ENCODE measurements around the gene CTIF.

DNA sequence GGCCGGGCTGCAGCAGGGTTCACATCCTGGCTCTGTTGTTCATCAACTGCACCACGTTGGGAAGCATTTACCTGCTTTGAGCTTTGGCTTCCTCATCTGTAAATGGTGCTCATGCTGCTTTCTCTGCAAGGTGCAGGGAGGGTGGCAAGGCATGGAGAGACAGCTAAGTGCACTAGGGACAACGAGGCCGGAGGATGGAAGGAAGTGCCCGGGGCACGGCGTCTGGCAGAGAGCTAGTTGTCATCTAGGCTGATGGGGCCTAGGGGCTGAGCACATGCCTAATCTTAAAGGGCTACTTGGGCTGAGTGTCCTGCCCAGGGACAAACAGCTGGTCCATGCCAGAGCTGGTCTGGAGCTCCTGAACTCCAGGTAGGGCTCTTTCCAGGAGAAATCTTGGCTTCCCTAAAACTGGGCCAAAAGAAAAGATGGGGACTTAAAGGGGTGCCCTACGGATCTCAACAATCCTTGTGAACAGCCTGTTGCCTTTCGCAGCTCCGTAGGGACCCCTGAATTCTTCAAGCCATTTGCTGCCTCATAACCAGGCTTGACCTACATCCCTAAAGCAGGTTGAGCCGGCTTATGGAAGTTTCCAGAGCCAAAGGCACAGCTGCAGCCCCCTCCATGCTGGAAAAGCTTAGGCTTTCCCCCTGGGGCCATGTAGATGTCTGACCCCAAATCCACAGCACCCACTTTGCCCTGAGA is 281.1 kb downstream of the CTIF start:
- TF ChIP-seq, protein P1, sequence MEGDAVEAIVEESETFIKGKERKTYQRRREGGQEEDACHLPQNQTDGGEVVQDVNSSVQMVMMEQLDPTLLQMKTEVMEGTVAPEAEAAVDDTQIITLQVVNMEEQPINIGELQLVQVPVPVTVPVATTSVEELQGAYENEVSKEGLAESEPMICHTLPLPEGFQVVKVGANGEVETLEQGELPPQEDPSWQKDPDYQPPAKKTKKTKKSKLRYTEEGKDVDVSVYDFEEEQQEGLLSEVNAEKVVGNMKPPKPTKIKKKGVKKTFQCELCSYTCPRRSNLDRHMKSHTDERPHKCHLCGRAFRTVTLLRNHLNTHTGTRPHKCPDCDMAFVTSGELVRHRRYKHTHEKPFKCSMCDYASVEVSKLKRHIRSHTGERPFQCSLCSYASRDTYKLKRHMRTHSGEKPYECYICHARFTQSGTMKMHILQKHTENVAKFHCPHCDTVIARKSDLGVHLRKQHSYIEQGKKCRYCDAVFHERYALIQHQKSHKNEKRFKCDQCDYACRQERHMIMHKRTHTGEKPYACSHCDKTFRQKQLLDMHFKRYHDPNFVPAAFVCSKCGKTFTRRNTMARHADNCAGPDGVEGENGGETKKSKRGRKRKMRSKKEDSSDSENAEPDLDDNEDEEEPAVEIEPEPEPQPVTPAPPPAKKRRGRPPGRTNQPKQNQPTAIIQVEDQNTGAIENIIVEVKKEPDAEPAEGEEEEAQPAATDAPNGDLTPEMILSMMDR (IDR thresholded peaks at IDR 0.05), result no peak
- no peak for TF ChIP-seq ZFX (IDR thresholded peaks at IDR 0.05; ENCODE audit: borderline replicate concordance)

Data from 22Rv1 (cell line).